ENCODE data around the gene PCNX2. TPM values are rescaled to one million over a fixed set of nuclear protein-coding genes. Genes with fewer than 3 reads are reported as not detected.

The PCNX2 gene
- total RNA-seq, 1 donor = 56.8 TPM

DNA sequence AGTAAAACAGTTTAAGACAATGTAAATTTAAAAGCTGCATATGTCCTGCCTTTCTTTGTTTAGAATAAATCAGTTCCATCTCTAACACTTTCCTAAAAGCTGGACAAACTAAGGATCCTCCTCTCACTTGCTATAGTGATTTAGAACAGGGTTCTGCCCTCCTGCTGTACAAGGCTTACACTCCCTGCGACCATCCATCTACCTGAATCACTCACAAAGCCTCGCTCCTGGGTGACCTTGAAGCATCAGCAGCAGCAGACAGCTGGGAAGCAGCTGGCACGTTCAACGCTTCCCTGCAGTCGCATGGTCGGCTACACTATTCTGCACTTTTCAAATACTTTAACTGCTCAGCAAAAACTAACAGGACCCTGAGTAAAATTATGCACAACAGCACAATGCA is 217.1 kb downstream of the PCNX2 start:
- Histone ChIP-seq H3K36me3 (ENCODE audit: insufficient read depth, low read length) (no peaks in the 10 kb centered on the region), H3K4me3 (ENCODE audit: insufficient read depth, low read length) (no peak overlapping the region), H2AFZ (ENCODE audit: low read length) (no peak overlapping the region), H3K9me3 (ENCODE audit: low read depth, low read length) (no peaks in the 10 kb centered on the region), H3K79me2 (ENCODE audit: insufficient read depth, low read length) (no peaks in the 10 kb centered on the region), H3K27ac (ENCODE audit: low read depth, low read length) (no peak overlapping the region), H3K4me2 (ENCODE audit: insufficient read depth, low read length) (no peak overlapping the region), H4K20me1 (ENCODE audit: insufficient read depth, low read length) (no peaks in the 10 kb centered on the region), H3K4me1 (ENCODE audit: insufficient read depth, low read length) (peaks cover 7% of the 10 kb centered on the region), H3K27me3 (ENCODE audit: insufficient read depth, low read length) (no peaks in the 10 kb centered on the region)
- TF ChIP-seq, protein P1, sequence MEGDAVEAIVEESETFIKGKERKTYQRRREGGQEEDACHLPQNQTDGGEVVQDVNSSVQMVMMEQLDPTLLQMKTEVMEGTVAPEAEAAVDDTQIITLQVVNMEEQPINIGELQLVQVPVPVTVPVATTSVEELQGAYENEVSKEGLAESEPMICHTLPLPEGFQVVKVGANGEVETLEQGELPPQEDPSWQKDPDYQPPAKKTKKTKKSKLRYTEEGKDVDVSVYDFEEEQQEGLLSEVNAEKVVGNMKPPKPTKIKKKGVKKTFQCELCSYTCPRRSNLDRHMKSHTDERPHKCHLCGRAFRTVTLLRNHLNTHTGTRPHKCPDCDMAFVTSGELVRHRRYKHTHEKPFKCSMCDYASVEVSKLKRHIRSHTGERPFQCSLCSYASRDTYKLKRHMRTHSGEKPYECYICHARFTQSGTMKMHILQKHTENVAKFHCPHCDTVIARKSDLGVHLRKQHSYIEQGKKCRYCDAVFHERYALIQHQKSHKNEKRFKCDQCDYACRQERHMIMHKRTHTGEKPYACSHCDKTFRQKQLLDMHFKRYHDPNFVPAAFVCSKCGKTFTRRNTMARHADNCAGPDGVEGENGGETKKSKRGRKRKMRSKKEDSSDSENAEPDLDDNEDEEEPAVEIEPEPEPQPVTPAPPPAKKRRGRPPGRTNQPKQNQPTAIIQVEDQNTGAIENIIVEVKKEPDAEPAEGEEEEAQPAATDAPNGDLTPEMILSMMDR (IDR thresholded peaks at IDR 0.05; ENCODE audit: extremely low read depth, low read depth, low read length) = no peak
- no peak for DNase-seq (ENCODE audit: insufficient read length, low spot score, missing footprints)

DNA sequence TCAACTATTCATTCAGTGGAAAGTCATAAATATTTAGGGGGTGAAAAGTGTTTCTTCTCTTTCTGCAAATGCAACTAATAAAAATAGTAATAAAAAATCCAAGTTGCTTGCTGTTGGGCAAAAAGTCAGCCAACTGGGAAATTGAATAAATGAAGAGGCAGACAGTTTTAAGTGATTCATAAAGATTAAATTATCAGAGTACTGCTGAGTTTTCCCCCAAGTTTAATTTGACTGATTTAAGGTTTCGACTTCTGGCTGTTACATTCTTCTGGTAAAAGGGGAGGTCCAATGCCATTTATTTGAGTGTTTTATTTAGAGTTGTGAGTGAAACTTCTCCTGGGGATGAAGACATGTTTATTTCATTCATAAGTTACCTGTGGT is 219.6 kb downstream of the PCNX2 start:
- no peaks in the 10 kb centered on the region for H3K9me3 ChIP-seq (ENCODE audit: low read depth, low read length)

DNA sequence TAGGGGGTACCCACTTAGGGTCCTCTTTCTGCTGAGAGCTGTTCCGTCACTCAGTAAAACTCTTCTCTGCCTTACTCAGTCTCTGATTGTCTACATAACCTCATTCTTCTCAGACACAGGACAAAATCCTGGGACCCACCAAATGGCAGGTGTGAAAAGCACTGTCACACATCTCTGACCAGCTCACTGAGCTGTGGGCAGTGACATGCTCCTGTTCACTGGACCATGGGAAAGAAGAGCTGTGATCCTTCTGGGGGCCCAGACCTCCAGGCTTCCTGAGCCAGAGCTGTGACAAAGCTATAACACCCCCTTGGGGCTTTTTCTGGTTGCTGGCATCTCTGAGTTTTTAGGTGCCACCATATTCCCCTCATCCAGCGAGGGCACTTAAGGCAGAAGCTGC is 229.4 kb downstream of the PCNX2 start:
- no peak overlapping the region for H3K4me3 ChIP-seq (ENCODE audit: insufficient read depth, low read length)
- H2AFZ ChIP-seq (ENCODE audit: low read length) = no peak overlapping the region
- H3K4me2 ChIP-seq (ENCODE audit: insufficient read depth, low read length) = no peak overlapping the region
- H3K36me3 ChIP-seq (ENCODE audit: insufficient read depth, low read length) = no peaks in the 10 kb centered on the region
- no peak overlapping the region for H3K27ac ChIP-seq (ENCODE audit: low read depth, low read length)
- no peaks in the 10 kb centered on the region for H4K20me1 ChIP-seq (ENCODE audit: insufficient read depth, low read length)
- DNase-seq (ENCODE audit: insufficient read length, low spot score, missing footprints) = no peak
- no peaks in the 10 kb centered on the region for H3K9me3 ChIP-seq (ENCODE audit: low read depth, low read length)
- TF ChIP-seq, protein P1 (IDR thresholded peaks at IDR 0.05; ENCODE audit: extremely low read depth, low read depth, low read length) = no peak
- no peaks in the 10 kb centered on the region for H3K79me2 ChIP-seq (ENCODE audit: insufficient read depth, low read length)
- H3K27me3 ChIP-seq (ENCODE audit: insufficient read depth, low read length) = no peaks in the 10 kb centered on the region
- H3K4me1 ChIP-seq (ENCODE audit: insufficient read depth, low read length) = no peaks in the 10 kb centered on the region

More for the DNA sequence above, 219.6 kb downstream of the PCNX2 start:
- H3K4me3 ChIP-seq (ENCODE audit: insufficient read depth, low read length) = no peak overlapping the region
- DNase-seq (ENCODE audit: insufficient read length, low spot score, missing footprints) = no peak
- peak overlapping the region; percentile 11 for H3K4me2 ChIP-seq (ENCODE audit: insufficient read depth, low read length)
- no peaks in the 10 kb centered on the region for H3K36me3 ChIP-seq (ENCODE audit: insufficient read depth, low read length)
- no peaks in the 10 kb centered on the region for H4K20me1 ChIP-seq (ENCODE audit: insufficient read depth, low read length)
- peaks cover 7% of the 10 kb centered on the region for H3K4me1 ChIP-seq (ENCODE audit: insufficient read depth, low read length)
- H3K79me2 ChIP-seq (ENCODE audit: insufficient read depth, low read length) = no peaks in the 10 kb centered on the region
- no peaks in the 10 kb centered on the region for H3K27me3 ChIP-seq (ENCODE audit: insufficient read depth, low read length)
- H2AFZ ChIP-seq (ENCODE audit: low read length) = no peak overlapping the region
- TF ChIP-seq, protein P1 (IDR thresholded peaks at IDR 0.05; ENCODE audit: extremely low read depth, low read depth, low read length) = no peak
- H3K27ac ChIP-seq (ENCODE audit: low read depth, low read length) = no peak overlapping the region

DNA sequence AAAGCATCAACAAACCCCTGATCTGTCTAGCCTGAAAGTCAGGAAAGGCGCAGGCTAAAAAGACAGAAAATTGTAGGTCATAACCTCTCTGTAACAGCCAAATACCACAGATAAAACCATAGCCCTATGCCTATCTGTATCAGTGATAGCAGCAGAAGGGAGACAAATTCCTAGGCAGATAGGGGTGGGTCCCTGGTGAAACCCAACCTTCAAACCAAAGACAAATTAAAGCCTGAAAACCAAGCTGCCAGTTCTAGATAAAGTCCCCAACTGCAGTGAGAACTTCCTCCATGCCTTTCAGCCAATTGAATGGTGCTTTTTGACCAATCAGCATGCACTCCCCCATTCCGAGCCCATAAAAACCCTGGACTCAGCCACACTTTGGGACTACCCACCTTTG is 229.8 kb downstream of the PCNX2 start:
- Histone ChIP-seq H3K79me2 (ENCODE audit: insufficient read depth, low read length) (no peaks in the 10 kb centered on the region), H3K4me1 (ENCODE audit: insufficient read depth, low read length) (no peaks in the 10 kb centered on the region), H3K4me3 (ENCODE audit: insufficient read depth, low read length) (no peak overlapping the region), H3K36me3 (ENCODE audit: insufficient read depth, low read length) (no peaks in the 10 kb centered on the region), H4K20me1 (ENCODE audit: insufficient read depth, low read length) (no peaks in the 10 kb centered on the region), H3K27me3 (ENCODE audit: insufficient read depth, low read length) (no peaks in the 10 kb centered on the region), H2AFZ (ENCODE audit: low read length) (no peak overlapping the region), H3K27ac (ENCODE audit: low read depth, low read length) (no peak overlapping the region), H3K4me2 (ENCODE audit: insufficient read depth, low read length) (no peak overlapping the region), H3K9me3 (ENCODE audit: low read depth, low read length) (no peaks in the 10 kb centered on the region)
- DNase-seq (ENCODE audit: insufficient read length, low spot score, missing footprints) = no peak
- TF ChIP-seq, protein P1 (IDR thresholded peaks at IDR 0.05; ENCODE audit: extremely low read depth, low read depth, low read length) = no peak
